Nephron progenitor cell (in vitro differentiated cells): ENCODE measurements around the gene TBXAS1.

Experiments
- DNase-seq: peaks from one replicate; pipeline ENCODE4 v3.0.0; 2021
- H3K27ac Mint-ChIP-seq: 2 replicates; pipeline ENCODE4 v1.8.0; 2021; ENCODE audit warnings: mild to moderate bottlenecking, moderate library complexity, mixed read lengths
- H3K27me3 Mint-ChIP-seq: 2 replicates; pipeline ENCODE4 v1.8.0; 2021; ENCODE audit warnings: mild to moderate bottlenecking, low read depth, mixed read lengths; ENCODE audit not compliant: poor library complexity
- H3K36me3 Mint-ChIP-seq: 2 replicates; pipeline ENCODE4 v1.8.0; 2021; ENCODE audit warnings: low read depth, mixed read lengths
- H3K4me1 Mint-ChIP-seq: 2 replicates; pipeline ENCODE4 v1.8.0; 2021; ENCODE audit warnings: mixed read lengths
- H3K4me3 Mint-ChIP-seq: 2 replicates; pipeline ENCODE4 v1.8.0; 2021; ENCODE audit warnings: mild to moderate bottlenecking, moderate library complexity, mixed read lengths
- H3K9me3 Mint-ChIP-seq: 2 replicates; pipeline ENCODE4 v1.8.0; 2021; ENCODE audit warnings: mild to moderate bottlenecking, moderate library complexity, mixed read lengths
- CTCF ChIP-seq: fragments of 200-600 bp; sonication (generic); IDR thresholded peaks from 2 replicates; pipeline ENCODE4 v1.5.0; 2021; ENCODE audit warnings: antibody characterized with exemption

The TBXAS1 gene

GRCh38 chr7:139896288-139896687 is 67.2 kb downstream of the TBXAS1 start:
- no peak overlapping the region for H3K4me3 Mint-ChIP-seq
- H3K4me1 Mint-ChIP-seq: peaks cover 25% of the 10 kb centered on the region
- no peak for TF ChIP-seq CTCF
- H3K36me3 Mint-ChIP-seq: no peaks in the 10 kb centered on the region
- no peak for DNase-seq
- H3K27ac Mint-ChIP-seq: no peak overlapping the region
- H3K27me3 Mint-ChIP-seq: peaks cover 5% of the 10 kb centered on the region
- no peaks in the 10 kb centered on the region for H3K9me3 Mint-ChIP-seq

- no peak for TF ChIP-seq CTCF
- no peak for DNase-seq
- Mint-ChIP-seq H3K36me3 (no peaks in the 10 kb centered on the region), H3K9me3 (no peaks in the 10 kb centered on the region), H3K27me3 (peaks cover 5% of the 10 kb centered on the region), H3K4me3 (no peak overlapping the region), H3K4me1 (peaks cover 25% of the 10 kb centered on the region), H3K27ac (no peak overlapping the region)
Observed at GRCh38 chr7:139896831-139897230, 67.8 kb downstream of the TBXAS1 start.

- Mint-ChIP-seq H3K27ac (no peak overlapping the region), H3K27me3 (peaks cover 5% of the 10 kb centered on the region), H3K9me3 (peaks cover 7% of the 10 kb centered on the region), H3K4me1 (peaks cover 25% of the 10 kb centered on the region), H3K36me3 (no peaks in the 10 kb centered on the region), H3K4me3 (no peak overlapping the region)
- DNase-seq: no peak
- no peak for TF ChIP-seq CTCF
Observed at GRCh38 chr7:139897422-139898090, 68.5 kb downstream of the TBXAS1 start.

GRCh38 chr7:139898483-139898882 is 69.4 kb downstream of the TBXAS1 start:
- peaks cover 18% of the 10 kb centered on the region for H3K4me1 Mint-ChIP-seq
- DNase-seq: no peak
- H3K36me3 Mint-ChIP-seq: no peaks in the 10 kb centered on the region
- H3K4me3 Mint-ChIP-seq: no peak overlapping the region
- no peak for TF ChIP-seq CTCF
- H3K27me3 Mint-ChIP-seq: peaks cover 5% of the 10 kb centered on the region
- peaks cover 16% of the 10 kb centered on the region for H3K9me3 Mint-ChIP-seq
- no peak overlapping the region for H3K27ac Mint-ChIP-seq

- H3K36me3 Mint-ChIP-seq: no peaks in the 10 kb centered on the region
- no peak overlapping the region for H3K27ac Mint-ChIP-seq
- peaks cover 8% of the 10 kb centered on the region for H3K4me1 Mint-ChIP-seq
- no peak for TF ChIP-seq CTCF
- no peak overlapping the region for H3K4me3 Mint-ChIP-seq
- no peak for DNase-seq
- H3K9me3 Mint-ChIP-seq: peaks cover 26% of the 10 kb centered on the region
- peaks cover 5% of the 10 kb centered on the region for H3K27me3 Mint-ChIP-seq
Observed at GRCh38 chr7:139899328-139899955, 70.4 kb downstream of the TBXAS1 start.

- DNase-seq: no peak
- no peak for TF ChIP-seq CTCF
- Mint-ChIP-seq H3K4me1 (peaks cover 5% of the 10 kb centered on the region), H3K27ac (no peak overlapping the region), H3K9me3 (peaks cover 28% of the 10 kb centered on the region), H3K36me3 (no peaks in the 10 kb centered on the region), H3K4me3 (no peak overlapping the region), H3K27me3 (peaks cover 3% of the 10 kb centered on the region)
Observed at GRCh38 chr7:139900326-139900725, 71.3 kb downstream of the TBXAS1 start.
